Measurements from ENCODE around the gene SLX4.

DNA sequence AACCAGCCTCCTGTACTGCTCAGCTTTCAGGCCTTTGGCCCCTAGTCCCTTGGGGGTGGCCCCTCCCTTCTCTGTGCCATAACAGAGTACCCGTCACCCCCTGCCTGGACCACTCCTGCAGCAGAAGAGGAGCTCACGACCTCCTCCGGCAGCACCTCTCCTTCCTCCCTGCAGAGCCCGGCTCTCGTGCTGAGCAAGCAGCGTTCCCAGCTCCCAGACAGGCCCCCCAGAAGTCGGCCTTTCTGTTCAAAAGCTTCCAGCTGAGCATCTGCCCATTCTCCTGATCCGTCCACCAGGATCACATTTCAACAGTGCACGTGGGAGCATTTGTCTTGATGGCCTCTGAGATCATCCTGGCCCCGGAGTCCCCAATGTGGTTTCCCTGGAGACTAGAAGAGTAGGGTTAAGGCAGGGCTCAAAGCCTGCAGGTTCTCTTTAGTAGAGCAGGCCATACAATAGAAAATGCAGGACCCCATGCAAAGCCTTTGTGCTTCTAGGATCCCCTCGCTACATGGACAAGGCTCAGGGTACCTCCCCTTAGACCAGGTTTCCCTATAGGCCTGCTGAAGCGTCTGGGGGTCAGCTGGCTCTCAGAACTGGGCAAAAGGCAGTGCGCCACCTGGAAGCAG is 69.8 kb downstream of the SLX4 start:
- TF ChIP-seq, protein P1, sequence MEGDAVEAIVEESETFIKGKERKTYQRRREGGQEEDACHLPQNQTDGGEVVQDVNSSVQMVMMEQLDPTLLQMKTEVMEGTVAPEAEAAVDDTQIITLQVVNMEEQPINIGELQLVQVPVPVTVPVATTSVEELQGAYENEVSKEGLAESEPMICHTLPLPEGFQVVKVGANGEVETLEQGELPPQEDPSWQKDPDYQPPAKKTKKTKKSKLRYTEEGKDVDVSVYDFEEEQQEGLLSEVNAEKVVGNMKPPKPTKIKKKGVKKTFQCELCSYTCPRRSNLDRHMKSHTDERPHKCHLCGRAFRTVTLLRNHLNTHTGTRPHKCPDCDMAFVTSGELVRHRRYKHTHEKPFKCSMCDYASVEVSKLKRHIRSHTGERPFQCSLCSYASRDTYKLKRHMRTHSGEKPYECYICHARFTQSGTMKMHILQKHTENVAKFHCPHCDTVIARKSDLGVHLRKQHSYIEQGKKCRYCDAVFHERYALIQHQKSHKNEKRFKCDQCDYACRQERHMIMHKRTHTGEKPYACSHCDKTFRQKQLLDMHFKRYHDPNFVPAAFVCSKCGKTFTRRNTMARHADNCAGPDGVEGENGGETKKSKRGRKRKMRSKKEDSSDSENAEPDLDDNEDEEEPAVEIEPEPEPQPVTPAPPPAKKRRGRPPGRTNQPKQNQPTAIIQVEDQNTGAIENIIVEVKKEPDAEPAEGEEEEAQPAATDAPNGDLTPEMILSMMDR (IDR thresholded peaks at IDR 0.05), result no peak
- TF ChIP-seq SMC3 (IDR thresholded peaks at IDR 0.05) (no peak), RFX5 (IDR thresholded peaks at IDR 0.05) (no peak), POLR2A (IDR thresholded peaks at IDR 0.05; ENCODE audit: low read length) (no peak), REST (IDR thresholded peaks at IDR 0.05) (no peak)
